WTC11 (cell line): ENCODE measurements around the gene LRRC8D. TPM values are rescaled to one million over a fixed set of nuclear protein-coding genes. Genes with fewer than 3 reads are reported as not detected.

Experiments used
- ATAC-seq: fragments of 200-7000 bp; cut with Tn5 transposase; 2 replicates; pipeline ENCODE4 v1.10.0; 2021; ENCODE audit warnings: mild to moderate bottlenecking, moderate library complexity
- CTCF ChIA-PET: fragments of 300-600 bp; sonication (Branson Sonifier 250); formaldehyde crosslinking; loops from one replicate; lab custom pipeline; 2021; ENCODE audit warnings: antibody characterized with exemption; lab: Charles Lee
- POLR2A ChIA-PET: fragments of 350-600 bp; sonication (Branson Sonifier 250); formaldehyde crosslinking; loops from one replicate; lab custom pipeline; 2021; ENCODE audit warnings: antibody characterized with exemption; lab: Charles Lee
- DNase-seq: peaks from one replicate; pipeline ENCODE4 v3.0.0; 2021; ENCODE audit warnings: low spot score
- H3K27ac Mint-ChIP-seq: 2 replicates; pipeline ENCODE4 v1.8.0; 2021; ENCODE audit warnings: mixed read lengths
- H3K27me3 Mint-ChIP-seq: 2 replicates; pipeline ENCODE4 v1.8.0; 2021; ENCODE audit warnings: low read depth, mild to moderate bottlenecking, moderate library complexity, mixed read lengths
- H3K36me3 Mint-ChIP-seq: 2 replicates; pipeline ENCODE4 v1.8.0; 2021; ENCODE audit warnings: mixed read lengths
- H3K4me1 Mint-ChIP-seq: 2 replicates; pipeline ENCODE4 v1.8.0; 2022; ENCODE audit warnings: mixed read lengths
- H3K4me3 Mint-ChIP-seq: 2 replicates; pipeline ENCODE4 v1.8.0; 2021; ENCODE audit warnings: mild to moderate bottlenecking, moderate library complexity, mixed read lengths
- H3K9me3 Mint-ChIP-seq: 2 replicates; pipeline ENCODE4 v1.8.0; 2021; ENCODE audit warnings: mixed read lengths
- ARID4B ChIP-seq: sonication (generic); formaldehyde crosslinking; IDR thresholded peaks from 2 replicates; pipeline ENCODE4 v1.8.0; 2023; ENCODE audit warnings: missing genetic modification reagents, mild to moderate bottlenecking, borderline replicate concordance
- ELF4 ChIP-seq: sonication (generic); formaldehyde crosslinking; IDR thresholded peaks from 2 replicates; pipeline ENCODE4 v1.8.1; 2022; ENCODE audit warnings: low read depth, mild to moderate bottlenecking, moderate library complexity, missing genetic modification reagents
- ETV6 ChIP-seq: sonication (generic); formaldehyde crosslinking; IDR thresholded peaks from 2 replicates; pipeline ENCODE4 v1.8.1; 2022; ENCODE audit warnings: mild to moderate bottlenecking, missing genetic modification reagents
- FOXP4 ChIP-seq: sonication (generic); formaldehyde crosslinking; IDR thresholded peaks from 2 replicates; pipeline ENCODE4 v1.8.0; 2022; ENCODE audit warnings: mild to moderate bottlenecking, missing genetic modification reagents
- JUN ChIP-seq: sonication (generic); formaldehyde crosslinking; IDR thresholded peaks from 2 replicates; pipeline ENCODE4 v1.8.0; 2023; ENCODE audit warnings: mild to moderate bottlenecking, missing genetic modification reagents
- PRRX2 ChIP-seq: fragments of 250-450 bp; sonication (Bioruptor Pico); IDR thresholded peaks from 2 replicates; pipeline ENCODE4 v1.8.0; 2021; ENCODE audit warnings: mild to moderate bottlenecking
- RELA ChIP-seq: sonication (generic); formaldehyde crosslinking; IDR thresholded peaks from 2 replicates; pipeline ENCODE4 v1.8.1; 2022; ENCODE audit warnings: missing genetic modification reagents, mild to moderate bottlenecking, borderline replicate concordance
- SMAD3 ChIP-seq: sonication (generic); formaldehyde crosslinking; IDR thresholded peaks from 2 replicates; pipeline ENCODE4 v1.8.0; 2022; ENCODE audit warnings: missing genetic modification reagents, mild to moderate bottlenecking, borderline replicate concordance
- SOX15 ChIP-seq: fragments of 250-450 bp; sonication (Bioruptor Pico); IDR thresholded peaks from 2 replicates; pipeline ENCODE4 v1.9.0; 2021; ENCODE audit warnings: mild to moderate bottlenecking
- TEAD1 ChIP-seq: sonication (generic); formaldehyde crosslinking; IDR thresholded peaks from 2 replicates; pipeline ENCODE4 v1.8.0; 2022; ENCODE audit warnings: mild to moderate bottlenecking, missing genetic modification reagents
- ZNF317 ChIP-seq: sonication (generic); formaldehyde crosslinking; IDR thresholded peaks from 2 replicates; pipeline ENCODE4 v1.8.1; 2023; ENCODE audit warnings: low read depth, mild to moderate bottlenecking, moderate library complexity, missing genetic modification reagents, borderline replicate concordance
- ZNF512 ChIP-seq: sonication (generic); formaldehyde crosslinking; IDR thresholded peaks from 2 replicates; pipeline ENCODE4 v1.8.1; 2022; ENCODE audit warnings: missing genetic modification reagents, borderline replicate concordance
- total RNA-seq: library from RNA; stranded (reverse); gene quantifications from 3 replicates; pipeline ENCODE4 v1.2.3, GENCODE V29; 2021

LRRC8D gene
- total RNA-seq, 1 experiment from 2014 or later = 42.6 TPM

GRCh38 chr1:89953929-89954328 is 133.1 kb downstream of the LRRC8D start:
- ATAC-seq (no peak), DNase-seq (no peak)
- no peak overlapping the region for H3K27ac Mint-ChIP-seq
- no peak overlapping the region for H3K4me3 Mint-ChIP-seq
- ChIA-PET POLR2A (no interaction called here), CTCF (interaction anchor here (1.0 kb wide), 1 partner anchor 24 kb away, joined by 5 read pairs; no protein-coding TSS in a partner anchor)
- H3K9me3 Mint-ChIP-seq = 0 out of 2 replicates have a peak, but pooled peaks cover 2% of the 10 kb centered on the region
- H3K36me3 Mint-ChIP-seq = no peaks in the 10 kb centered on the region
- no peaks in the 10 kb centered on the region; the same call in 1 of the 2 replicates for H3K27me3 Mint-ChIP-seq
- no peak for TF ChIP-seq ELF4 (CRISPR knock-in tag)
- peaks cover 50% of the 10 kb centered on the region for H3K4me1 Mint-ChIP-seq

- no peak for TF ChIP-seq FOXP4 (CRISPR knock-in tag)
- TF ChIP-seq TEAD1 = no peak
- no peak for TF ChIP-seq JUN (CRISPR knock-in tag)
- no peak for TF ChIP-seq ARID4B
- no peak for TF ChIP-seq RELA (CRISPR knock-in tag)
- no peak overlapping the region for H3K27ac Mint-ChIP-seq
- no peak for DNase-seq
These were observed 133.6 kb downstream of the LRRC8D start for GRCh38 chr1:89954401-89954800.

GRCh38 chr1:89955311-89956205 is 134.7 kb downstream of the LRRC8D start:
- ATAC-seq (no peak), DNase-seq (no peak)
- peak overlapping the region; percentile 82 for H3K27ac Mint-ChIP-seq
- CTCF ChIA-PET = interaction anchor here (0.7 kb wide), 1 partner anchor 113 kb away, joined by 3 read pairs; no protein-coding TSS in a partner anchor
- POLR2A ChIA-PET = no interaction called here
- peaks cover 13% of the 10 kb centered on the region for H3K9me3 Mint-ChIP-seq
- H3K27me3 Mint-ChIP-seq = no peaks in the 10 kb centered on the region; the same call in 1 of the 2 replicates
- peaks cover 41% of the 10 kb centered on the region for H3K4me1 Mint-ChIP-seq
- no peak for TF ChIP-seq SMAD3 (CRISPR knock-in tag)
- no peak for TF ChIP-seq SOX15
- no peak for TF ChIP-seq ARID4B
- TF ChIP-seq ETV6 (CRISPR knock-in tag) = no peak
- no peak for TF ChIP-seq PRRX2
- TF ChIP-seq ZNF512 (CRISPR knock-in tag) = no peak
- no peak for TF ChIP-seq ZNF317
- H3K36me3 Mint-ChIP-seq = peaks cover 8% of the 10 kb centered on the region
- H3K4me3 Mint-ChIP-seq = no peak overlapping the region

More at GRCh38 chr1:89954401-89954800, 133.6 kb downstream of the LRRC8D start:
- no peak for ATAC-seq
- Mint-ChIP-seq H3K4me3 (no peak overlapping the region), H3K9me3 (peaks cover 7% of the 10 kb centered on the region), H3K27me3 (no peaks in the 10 kb centered on the region; the same call in 1 of the 2 replicates), H3K4me1 (peaks cover 50% of the 10 kb centered on the region), H3K36me3 (peaks cover 3% of the 10 kb centered on the region; the same call in 1 of the 2 replicates)
- POLR2A ChIA-PET = interaction anchor here (0.6 kb wide), 1 partner anchor 446 kb away, joined by 3 read pairs; no protein-coding TSS in a partner anchor
- CTCF ChIA-PET = interaction anchor here (1.0 kb wide), 1 partner anchor 24 kb away, joined by 5 read pairs; no protein-coding TSS in a partner anchor
